PC-9 (cell line): ENCODE results near the gene THADA.

Experiments
- EZH2 ChIP-seq: fragments of 200-600 bp; sonication (generic); IDR thresholded peaks from 2 replicates; pipeline ENCODE4 v1.8.0; 2017; ENCODE audit warnings: antibody characterized with exemption, low read depth
- TF ChIP-seq, protein P1 (sequence below): fragments of 200-600 bp; sonication (generic); conservative IDR thresholded peaks from 2 replicates; pipeline ENCODE4 v1.6.1; 2017; ENCODE audit warnings: mixed run types, antibody characterized with exemption, mild to moderate bottlenecking, moderate library complexity

DNA sequence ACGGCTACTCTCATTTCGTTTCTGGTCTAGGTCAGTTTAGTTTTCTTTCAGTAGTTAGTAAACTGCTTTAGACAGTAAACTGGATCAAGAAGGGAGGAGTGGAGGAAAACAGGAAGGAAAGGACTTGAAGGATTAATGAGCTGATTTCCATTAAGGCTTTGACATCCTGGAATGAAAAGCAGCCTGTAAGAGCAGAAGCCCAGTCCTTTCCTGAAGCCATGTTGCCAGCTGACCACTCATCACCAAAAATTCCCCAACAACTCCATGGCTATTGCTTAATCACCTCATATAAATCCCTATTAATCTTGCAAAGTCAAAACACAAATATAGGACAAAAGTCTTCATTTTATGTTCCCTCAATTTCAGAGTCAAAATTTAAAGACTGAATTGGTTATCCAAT, 255.8 kb downstream of the THADA start:
- TF ChIP-seq, protein P1, sequence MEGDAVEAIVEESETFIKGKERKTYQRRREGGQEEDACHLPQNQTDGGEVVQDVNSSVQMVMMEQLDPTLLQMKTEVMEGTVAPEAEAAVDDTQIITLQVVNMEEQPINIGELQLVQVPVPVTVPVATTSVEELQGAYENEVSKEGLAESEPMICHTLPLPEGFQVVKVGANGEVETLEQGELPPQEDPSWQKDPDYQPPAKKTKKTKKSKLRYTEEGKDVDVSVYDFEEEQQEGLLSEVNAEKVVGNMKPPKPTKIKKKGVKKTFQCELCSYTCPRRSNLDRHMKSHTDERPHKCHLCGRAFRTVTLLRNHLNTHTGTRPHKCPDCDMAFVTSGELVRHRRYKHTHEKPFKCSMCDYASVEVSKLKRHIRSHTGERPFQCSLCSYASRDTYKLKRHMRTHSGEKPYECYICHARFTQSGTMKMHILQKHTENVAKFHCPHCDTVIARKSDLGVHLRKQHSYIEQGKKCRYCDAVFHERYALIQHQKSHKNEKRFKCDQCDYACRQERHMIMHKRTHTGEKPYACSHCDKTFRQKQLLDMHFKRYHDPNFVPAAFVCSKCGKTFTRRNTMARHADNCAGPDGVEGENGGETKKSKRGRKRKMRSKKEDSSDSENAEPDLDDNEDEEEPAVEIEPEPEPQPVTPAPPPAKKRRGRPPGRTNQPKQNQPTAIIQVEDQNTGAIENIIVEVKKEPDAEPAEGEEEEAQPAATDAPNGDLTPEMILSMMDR: no peak
- no peak for TF ChIP-seq EZH2
